ENCODE measurements around the gene METAP1.
"Not testable (repeated sequence)": the region's sequence is repeated elsewhere in the genome, so short reads cannot be mapped to it uniquely, and the experiment has no call there.

METAP1 gene

GRCh38 chr4:99061048-99061700, 65.7 kb downstream of the METAP1 start:
- DNase-seq: no peak

- DNase-seq: peak; percentile 61
Measured at GRCh38 chr4:99062120-99062519, 66.6 kb downstream of the METAP1 start.

GRCh38 chr4:99065521-99065920, 70.0 kb downstream of the METAP1 start:
- DNase-seq: not testable (repeated sequence)

GRCh38 chr4:99067617-99068016, 72.1 kb downstream of the METAP1 start:
- DNase-seq: no peak

GRCh38 chr4:99071159-99071558, 75.6 kb downstream of the METAP1 start:
- DNase-seq: no peak

- no peak for DNase-seq
Measured at GRCh38 chr4:99074816-99075215, 79.3 kb downstream of the METAP1 start.

- DNase-seq: no peak
Measured at GRCh38 chr4:99076292-99076976, 80.9 kb downstream of the METAP1 start.

GRCh38 chr4:99077177-99077576, 81.7 kb downstream of the METAP1 start:
- DNase-seq: no peak

- DNase-seq: no peak
Measured at GRCh38 chr4:99078336-99078735, 82.8 kb downstream of the METAP1 start.

GRCh38 chr4:99078931-99079624, 83.6 kb downstream of the METAP1 start:
- no peak for DNase-seq

GRCh38 chr4:99079625-99080295, 84.2 kb downstream of the METAP1 start:
- no peak for DNase-seq

- not testable (repeated sequence) for DNase-seq
Measured at GRCh38 chr4:99080869-99081268, 85.3 kb downstream of the METAP1 start.

- no peak for DNase-seq
Measured at GRCh38 chr4:99082192-99082591, 86.7 kb downstream of the METAP1 start.

GRCh38 chr4:99084595-99084994, 89.1 kb downstream of the METAP1 start:
- no peak for DNase-seq

GRCh38 chr4:99088023-99088449, 92.5 kb downstream of the METAP1 start:
- DNase-seq: peak; percentile 7

GRCh38 chr4:99088481-99089365, 93.2 kb downstream of the METAP1 start, which contains the start of gene ADH5:
Gene ADH5, minus strand, starts transcription at chr4:99088788. Its CDS starts 88 bp downstream, at chr4:99088700.
- DNase-seq: peak; percentile 55

- DNase-seq: no peak
Measured at GRCh38 chr4:99090481-99091215, 95.1 kb downstream of the METAP1 start.

GRCh38 chr4:99091216-99091575, 95.7 kb downstream of the METAP1 start:
- DNase-seq: no peak

GRCh38 chr4:99091841-99092240, 96.3 kb downstream of the METAP1 start:
- not testable (repeated sequence) for DNase-seq

GRCh38 chr4:99099311-99099710, 103.8 kb downstream of the METAP1 start:
- DNase-seq: no peak

- not testable (repeated sequence) for DNase-seq
Measured at GRCh38 chr4:99099814-99100213, 104.3 kb downstream of the METAP1 start.

- DNase-seq: no peak
Measured at GRCh38 chr4:99100876-99101275, 105.4 kb downstream of the METAP1 start.
